ENCODE measurements around the gene LRRC51.

DNA sequence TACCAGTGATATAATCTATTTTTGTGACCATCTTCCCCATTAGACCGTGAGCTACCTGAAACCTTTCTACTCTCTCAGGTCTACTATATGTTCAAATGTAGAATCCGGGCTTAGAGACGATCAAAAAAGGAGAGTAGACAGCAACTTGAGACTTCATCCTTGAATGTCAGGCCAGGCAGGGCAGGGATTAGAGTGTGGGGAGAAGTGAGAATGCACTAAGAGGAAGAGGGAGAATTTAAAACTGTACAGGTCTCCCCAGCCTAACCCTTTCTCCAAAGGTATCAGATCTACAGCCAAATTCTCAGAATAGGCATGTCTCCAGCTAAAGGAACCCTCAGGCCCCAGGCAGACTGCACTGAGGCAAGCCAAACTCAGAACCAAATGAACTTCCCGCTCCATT lies 21.5 kb downstream of the LRRC51 start:
- TF ChIP-seq, protein P1, sequence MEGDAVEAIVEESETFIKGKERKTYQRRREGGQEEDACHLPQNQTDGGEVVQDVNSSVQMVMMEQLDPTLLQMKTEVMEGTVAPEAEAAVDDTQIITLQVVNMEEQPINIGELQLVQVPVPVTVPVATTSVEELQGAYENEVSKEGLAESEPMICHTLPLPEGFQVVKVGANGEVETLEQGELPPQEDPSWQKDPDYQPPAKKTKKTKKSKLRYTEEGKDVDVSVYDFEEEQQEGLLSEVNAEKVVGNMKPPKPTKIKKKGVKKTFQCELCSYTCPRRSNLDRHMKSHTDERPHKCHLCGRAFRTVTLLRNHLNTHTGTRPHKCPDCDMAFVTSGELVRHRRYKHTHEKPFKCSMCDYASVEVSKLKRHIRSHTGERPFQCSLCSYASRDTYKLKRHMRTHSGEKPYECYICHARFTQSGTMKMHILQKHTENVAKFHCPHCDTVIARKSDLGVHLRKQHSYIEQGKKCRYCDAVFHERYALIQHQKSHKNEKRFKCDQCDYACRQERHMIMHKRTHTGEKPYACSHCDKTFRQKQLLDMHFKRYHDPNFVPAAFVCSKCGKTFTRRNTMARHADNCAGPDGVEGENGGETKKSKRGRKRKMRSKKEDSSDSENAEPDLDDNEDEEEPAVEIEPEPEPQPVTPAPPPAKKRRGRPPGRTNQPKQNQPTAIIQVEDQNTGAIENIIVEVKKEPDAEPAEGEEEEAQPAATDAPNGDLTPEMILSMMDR (conservative IDR thresholded peaks at IDR 0.05 in 1 of 2, IDR thresholded peaks at IDR 0.05 in 1 of 2; ENCODE audit: extremely low read depth in 1 of 2, insufficient read depth in 1 of 2, low read depth in 1 of 2, low read length in 2 of 2), result no peak
- no peak for TF ChIP-seq EZH2 (IDR thresholded peaks at IDR 0.05; ENCODE audit: borderline replicate concordance, low read length)
